Heart right ventricle (tissue), 16 donors: ENCODE measurements around the gene SF3A1. TPM values are rescaled to one million over a fixed set of nuclear protein-coding genes. Genes with fewer than 3 reads are reported as not detected.
"Not testable (repeated sequence)": the region's sequence is repeated elsewhere in the genome, so short reads cannot be mapped to it uniquely, and the experiment has no call there.

Source experiments
- ATAC-seq, 8 donors: fragments of 200-7000 bp; cut with Tn5 transposase; one replicate each; pipeline ENCODE4 v1.9.1; 2020; ENCODE audit warnings: mild to moderate bottlenecking in 8 of 8, moderate library complexity in 8 of 8, moderate number of reproducible peaks in 1 of 8
- DNase-seq, 2 donors: peaks; one replicate each; pipeline ENCODE4 v3.0.0-alpha.2; 2020
- H3K27ac ChIP-seq, 10 donors: fragments of 200-600 bp; sonication (generic) in 2 of 10; one replicate each; pipeline versions ENCODE4 v1.5.0 to v1.8.0; 2020 to 2022; ENCODE audit warnings: mild to moderate bottlenecking in 3 of 10
- H3K27me3 ChIP-seq, 7 donors: fragments of 200-600 bp; one replicate each; pipeline ENCODE4 v1.8.0; 2021 to 2022; ENCODE audit warnings: mild to moderate bottlenecking in 2 of 7
- H3K36me3 ChIP-seq, 9 donors: fragments of 200-600 bp; sonication (generic) in 1 of 9; one replicate each; pipeline versions ENCODE4 v1.5.0 to v1.8.0; 2020 to 2022; ENCODE audit warnings: mild to moderate bottlenecking in 2 of 9
- H3K4me1 ChIP-seq, 9 donors: fragments of 200-600 bp; sonication (generic) in 1 of 9; one replicate each; pipeline versions ENCODE4 v1.5.0 to v1.8.0; 2020 to 2022; ENCODE audit warnings: mild to moderate bottlenecking in 4 of 9
- H3K4me3 ChIP-seq, 10 donors: fragments of 200-600 bp; sonication (generic) in 2 of 10; one replicate each; pipeline versions ENCODE4 v1.5.0 to v1.8.0; 2020 to 2022; ENCODE audit warnings: mild to moderate bottlenecking in 7 of 10, moderate library complexity in 2 of 10
- H3K9me3 ChIP-seq, 11 donors: fragments of 200-600 bp in 10 of 11; sonication (generic) in 2 of 11; one replicate each; pipeline versions ENCODE4 v1.5.0 to v1.8.0; 2013 to 2022; ENCODE audit warnings: mild to moderate bottlenecking in 2 of 11, control low read depth in 1 of 11, moderate library complexity in 1 of 11
- WGBS, 2 donors: extraction: QIAGEN DNeasy Blood & Tissue Kit; methylation state at CpG; one replicate each; pipeline ENCODE4 v1.1.7; 2013; ENCODE audit warnings: inconsistent platforms in 1 of 2; 5-methylcytosine and 5-hydroxymethylcytosine counted together
- intact Hi-C, 10 donors: fragments of 100-400 bp; cut with DNase I; formaldehyde crosslinking; loops; one replicate each; pipeline versions ENCODE4 v1.11.1 to v1.14.2; 2022
- polyA plus RNA-seq, 2 donors: library from polyadenylated mRNA; stranded (reverse); fragments of 200-250 nt; gene quantifications; one replicate each; pipeline ENCODE4 v1.2.3, GENCODE V29; 2013
- total RNA-seq, 10 donors: library from RNA; stranded (reverse); fragmentation: NEBNext Ultra II Directional in 3 of 10; extraction: Animal tissue kit (Norgen Biotek cat#: 25700) in 3 of 10; gene quantifications; one replicate each; pipeline versions ENCODE4 v1.2.1 to v1.2.4, GENCODE V29; 2021 to 2023
- TF ChIP-seq, protein P1 (sequence below), 9 donors: fragments of 200-600 bp; sonication (generic) in 2 of 9; IDR thresholded peaks; one replicate each; pipeline versions ENCODE4 v1.5.0 to v1.8.0; 2021 to 2022; ENCODE audit warnings: antibody characterized with exemption in 9 of 9, mild to moderate bottlenecking in 5 of 9, moderate library complexity in 1 of 9
- donor health status: Arrhythmogenic right ventricular cardiomyopathy.
- donor health status: ischemic (EF 13 %, LVEDD 7.1; RV severe dilation, severe dysfunction).
- donor health status: healthy with polysubstance abuse.
- donor health status: DM: no; HTN: yes; CAD: no.
- donor health status: DM: no; HTN: no; CAD: no.
- donor health status: ischemic (EF 25% LVEDD 6.9; RV normal size, moderate dysfunction).
- donor health status: ischemic (EF 25% LVEDD 5.7; RV mildly dilated, moderate dysfunction).
- donor health status: healthy.
- donor health status: DM: yes; HTN: yes; CAD: no.
- donor health status: Ischemic cardiomyopathy.
- donor health status: ischemic (EF 35%, LVEDD 5.7; RV mildly dilated, moderate dysfunction).
- donor health status: nonischemic (EF 11% LVEDD 7.7; RV severe dilation, severe dysfunction).
- donor health status: DM: yes; HTN: yes; CAD: no.
- donor health status: PGD.
- donor health status: ischemic (EF 29% LVEDD 5.4; RV normal size, mild dysfunction).
- donor health status: nonischemic (EF 23%, LVEDD 6.1; RV moderate dilation, normal function).

SF3A1 gene
- total and polyA plus RNA-seq, 12 donors = 13.2 to 132 (median 103) TPM

DNA sequence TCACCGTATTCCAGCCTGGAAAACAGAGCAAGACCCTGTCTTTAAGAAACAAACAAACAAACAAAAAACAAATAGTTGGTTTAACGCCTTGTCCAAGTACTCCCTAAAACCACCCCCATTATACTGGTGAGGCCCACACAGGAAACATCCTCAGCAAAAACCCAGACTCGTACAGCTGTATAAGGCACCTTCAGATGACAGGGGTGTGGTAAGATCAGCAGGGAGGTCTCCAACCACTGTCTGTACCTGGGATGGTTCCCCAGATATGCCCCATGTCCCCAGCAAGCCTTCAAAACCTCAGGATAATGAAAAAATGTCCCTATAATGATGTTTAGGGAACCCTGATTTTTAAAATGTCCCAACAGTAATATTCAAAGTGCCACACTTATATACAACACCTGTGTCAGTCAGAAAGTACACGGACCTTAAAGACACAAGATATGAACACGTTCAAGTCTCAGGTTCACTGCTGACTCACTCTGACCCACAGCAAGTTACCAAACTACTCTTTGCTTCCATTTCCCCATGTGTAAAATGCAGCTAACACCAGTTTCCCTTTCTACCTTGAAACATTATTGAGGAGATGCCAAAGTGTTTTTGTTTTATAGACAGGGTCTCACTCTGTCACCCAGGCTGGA, 9.3 kb downstream of the SF3A1 start:
- Histone ChIP-seq H3K4me1 (peaks cover 0 to 21% (median 8%) of the 10 kb centered on the region in 9 donors), H3K36me3 (peaks cover 4 to 100% (median 64%) of the 10 kb centered on the region in 9 donors), H3K9me3 (no peaks in the 10 kb centered on the region), H3K27me3 (no peaks in the 10 kb centered on the region), H3K4me3 (no peak overlapping the region), H3K27ac (no peak overlapping the region)
- WGBS, 2 donors = 71 to 79% methylated on average over 5 of the region's 5 CpGs
- TF ChIP-seq, protein P1, sequence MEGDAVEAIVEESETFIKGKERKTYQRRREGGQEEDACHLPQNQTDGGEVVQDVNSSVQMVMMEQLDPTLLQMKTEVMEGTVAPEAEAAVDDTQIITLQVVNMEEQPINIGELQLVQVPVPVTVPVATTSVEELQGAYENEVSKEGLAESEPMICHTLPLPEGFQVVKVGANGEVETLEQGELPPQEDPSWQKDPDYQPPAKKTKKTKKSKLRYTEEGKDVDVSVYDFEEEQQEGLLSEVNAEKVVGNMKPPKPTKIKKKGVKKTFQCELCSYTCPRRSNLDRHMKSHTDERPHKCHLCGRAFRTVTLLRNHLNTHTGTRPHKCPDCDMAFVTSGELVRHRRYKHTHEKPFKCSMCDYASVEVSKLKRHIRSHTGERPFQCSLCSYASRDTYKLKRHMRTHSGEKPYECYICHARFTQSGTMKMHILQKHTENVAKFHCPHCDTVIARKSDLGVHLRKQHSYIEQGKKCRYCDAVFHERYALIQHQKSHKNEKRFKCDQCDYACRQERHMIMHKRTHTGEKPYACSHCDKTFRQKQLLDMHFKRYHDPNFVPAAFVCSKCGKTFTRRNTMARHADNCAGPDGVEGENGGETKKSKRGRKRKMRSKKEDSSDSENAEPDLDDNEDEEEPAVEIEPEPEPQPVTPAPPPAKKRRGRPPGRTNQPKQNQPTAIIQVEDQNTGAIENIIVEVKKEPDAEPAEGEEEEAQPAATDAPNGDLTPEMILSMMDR (IDR thresholded peaks at IDR 0.05) = no peak
- ATAC-seq (no peak), DNase-seq (no peak)
- intact Hi-C loops = no loop called here

DNA sequence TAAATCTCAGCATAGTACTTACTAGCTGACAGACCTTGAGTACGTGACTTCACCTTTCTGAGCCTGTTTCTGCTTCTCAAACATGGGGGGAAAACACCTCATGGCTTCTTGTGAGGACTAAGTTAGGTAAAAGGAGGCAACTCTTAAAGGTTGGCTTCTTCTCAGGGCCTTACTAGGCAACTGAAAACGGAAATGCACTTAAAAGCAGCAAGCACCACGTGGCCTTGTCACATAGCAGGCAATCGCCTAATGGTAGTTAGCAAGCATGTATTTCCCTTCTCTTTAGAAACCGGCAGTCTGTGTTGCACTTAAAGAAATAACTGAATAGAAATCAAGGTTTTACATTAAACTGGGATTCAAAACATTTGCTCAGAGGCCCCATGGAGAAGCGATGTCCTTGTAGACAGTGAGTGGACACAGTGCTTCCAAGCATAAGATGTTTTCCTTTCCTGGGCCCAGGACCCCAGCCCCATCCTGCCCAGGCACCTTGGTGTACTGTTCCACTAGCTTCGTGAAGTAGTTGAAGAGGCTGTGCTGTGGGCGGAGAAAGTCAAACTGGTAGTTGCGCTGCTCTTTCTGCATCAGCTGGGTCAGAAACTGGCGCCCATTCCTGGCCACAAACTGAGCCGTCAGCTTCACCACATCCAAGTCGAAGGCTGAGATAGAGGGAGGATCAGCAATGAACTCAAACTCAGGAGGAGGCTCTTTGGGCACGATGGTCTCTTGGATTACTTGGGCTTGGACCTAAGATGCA, 12.1 kb downstream of the SF3A1 start:
- WGBS, 2 donors = 92 to 95% methylated on average over 13 of the region's 13 CpGs
- intact Hi-C loops = loop anchor here in 2 of 10 donors (5.0 kb wide), 2 partner anchors 38 to 57 kb away; partner anchors contain the start of gene CASTOR1 (in 1 of the 2)
- H3K9me3 ChIP-seq = no peaks in the 10 kb centered on the region
- no peak overlapping the region for H3K4me3 ChIP-seq
- ATAC-seq (no peak), DNase-seq (no peak)
- no peaks in the 10 kb centered on the region for H3K27me3 ChIP-seq
- peaks cover 9 to 100% (median 76%) of the 10 kb centered on the region in 9 donors for H3K36me3 ChIP-seq
- peaks cover 3 to 49% (median 23%) of the 10 kb centered on the region in 9 donors for H3K4me1 ChIP-seq
- TF ChIP-seq, protein P1 (IDR thresholded peaks at IDR 0.05) = no peak
- no peak overlapping the region for H3K27ac ChIP-seq

DNA sequence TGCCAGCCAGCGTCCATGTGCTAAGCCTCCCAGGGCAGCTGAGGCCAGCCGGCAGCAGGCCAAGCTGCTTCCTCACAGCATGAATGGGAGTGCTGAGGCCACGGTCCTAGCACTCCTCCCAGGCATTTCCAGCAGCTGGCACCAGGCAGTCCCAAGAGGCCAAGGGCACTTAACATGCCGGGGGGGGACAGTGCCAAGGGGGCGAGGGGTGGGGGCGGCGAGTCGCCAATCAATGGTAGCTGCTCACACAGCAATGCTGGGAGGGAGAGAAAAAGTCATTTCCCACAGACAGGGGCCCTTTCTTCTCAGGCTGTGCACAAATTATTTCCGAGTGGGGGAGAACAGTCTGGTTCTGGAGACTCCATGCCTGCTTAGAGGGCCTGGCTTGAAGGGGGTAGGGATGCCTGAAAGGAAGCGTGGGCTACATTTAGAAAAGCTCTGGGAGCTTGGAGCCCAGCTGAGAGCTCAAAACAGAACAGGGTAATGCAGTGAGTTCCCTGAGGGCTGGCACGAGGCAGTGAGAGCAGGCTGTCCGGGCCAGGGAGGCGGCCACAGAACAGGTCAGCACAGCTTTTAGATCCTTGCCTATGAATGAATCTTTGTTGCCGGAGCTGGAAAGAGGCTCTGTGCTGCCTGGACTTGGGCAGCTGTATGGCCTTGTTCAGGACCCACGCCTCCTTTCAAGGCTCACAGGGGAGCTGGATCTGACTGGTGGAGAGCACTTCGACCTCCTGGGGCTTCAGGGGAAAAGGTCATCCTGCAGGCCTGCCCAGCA, 15.6 kb downstream of the SF3A1 start:
- H3K4me3 ChIP-seq = no peak overlapping the region
- 46 to 57% methylated on average over 16 of the region's 16 CpGs for WGBS, 2 donors
- ATAC-seq = peak; percentile 81 to 94 (median 87)
- H3K27ac ChIP-seq = peak overlapping the region in 8 of 10 donors; percentile 21 to 72 (median 57)
- TF ChIP-seq, protein P1 (IDR thresholded peaks at IDR 0.05) = no peak
- peak; percentile 74 to 79 for DNase-seq
- H3K4me1 ChIP-seq = peaks cover 3 to 65% (median 35%) of the 10 kb centered on the region in 9 donors
- intact Hi-C loops = loop anchor here in 2 of 10 donors (5.0 kb wide), 2 partner anchors 41 to 54 kb away; partner anchors contain the start of gene CASTOR1 (in 1 of the 2)
- H3K27me3 ChIP-seq = no peaks in the 10 kb centered on the region
- no peaks in the 10 kb centered on the region for H3K9me3 ChIP-seq
- peaks cover 5 to 100% (median 97%) of the 10 kb centered on the region in 9 donors for H3K36me3 ChIP-seq

DNA sequence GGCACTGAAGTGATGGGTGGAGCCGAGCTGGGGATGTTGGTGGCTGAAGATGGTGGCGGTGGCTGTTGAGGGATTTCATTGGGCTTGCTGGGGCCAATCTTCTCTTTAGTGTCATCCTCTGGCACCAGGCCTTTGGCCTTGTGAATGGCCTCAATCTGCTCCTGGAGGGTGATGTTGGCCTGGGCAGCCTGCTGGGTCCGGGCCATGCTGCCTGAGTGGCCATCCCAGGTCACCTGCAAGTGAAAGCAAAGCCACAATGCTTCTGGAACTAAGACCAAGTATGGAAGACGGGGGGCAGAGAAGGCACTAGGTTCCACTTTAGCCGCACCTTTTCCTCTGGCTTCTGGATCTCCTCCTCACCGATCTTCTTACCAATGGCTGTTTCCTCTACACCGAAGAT, 17.9 kb downstream of the SF3A1 start:
- intact Hi-C loops = no loop called here
- no peak for ATAC-seq
- TF ChIP-seq, protein P1 (IDR thresholded peaks at IDR 0.05) = no peak
- no peak for DNase-seq
- 91% methylated on average over 7 of the region's 7 CpGs for WGBS, 2 donors
- Histone ChIP-seq H3K27ac (no peak overlapping the region), H3K27me3 (no peaks in the 10 kb centered on the region), H3K9me3 (no peaks in the 10 kb centered on the region), H3K4me1 (peaks cover 3 to 65% (median 35%) of the 10 kb centered on the region in 9 donors), H3K4me3 (no peak overlapping the region), H3K36me3 (peaks cover 13 to 100% (median 97%) of the 10 kb centered on the region in 9 donors)

DNA sequence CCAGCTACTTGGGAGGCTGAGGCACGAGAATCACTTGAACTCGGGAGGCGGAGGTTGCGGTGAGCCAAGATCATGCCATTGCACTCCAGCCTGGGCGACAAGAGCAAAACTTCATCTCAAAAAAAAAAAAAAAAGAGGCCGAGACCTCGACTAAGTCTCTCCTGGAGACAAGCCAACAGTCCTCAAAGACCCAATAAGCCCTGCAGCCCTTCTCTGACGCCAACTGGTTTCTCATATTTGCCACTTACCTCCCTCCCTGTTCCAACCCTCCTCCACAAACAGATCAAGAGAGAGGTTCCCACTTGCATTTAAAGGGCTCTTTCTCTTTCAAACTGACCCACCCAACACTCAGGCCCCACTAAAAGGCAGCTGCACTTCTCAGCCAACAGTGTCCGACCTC, 18.4 kb downstream of the SF3A1 start:
- H3K27me3 ChIP-seq, H3K4me3 ChIP-seq, intact Hi-C loops, ATAC-seq, DNase-seq, H3K9me3 ChIP-seq: not testable (repeated sequence)
- Histone ChIP-seq H3K4me1 (peaks cover 3 to 65% (median 35%) of the 10 kb centered on the region in 9 donors), H3K36me3 (peaks cover 13 to 100% (median 97%) of the 10 kb centered on the region in 9 donors), H3K27ac (peak overlapping the region in 2 of 10 donors; percentile 5 to 36)
- WGBS, 2 donors = 80 to 87% methylated on average over 9 of the region's 9 CpGs
